OCI-LY3 (cell line): ENCODE data around the gene CALR.

Experiments
- CTCF ChIP-seq: fragments of 200-600, 300-600 bp; sonication (generic); IDR thresholded peaks from 2 replicates; pipeline ENCODE4 v1.5.1; 2014; ENCODE audit warnings: antibody characterized with exemption, low read length, low read depth
- EZH2phosphoT487 ChIP-seq: fragments of 200-600 bp; shearing (Covaris generic); IDR thresholded peaks from 2 replicates; pipeline ENCODE4 v1.6.1; 2018; ENCODE audit warnings: antibody characterized with exemption, mixed run types, low read depth

- TF ChIP-seq CTCF (no peak), EZH2phosphoT487 (no peak)
Measured at GRCh38 chr19:12973236-12973635, 34.8 kb downstream of the CALR start.
